ENCODE results near the gene CTSZ. TPM values are rescaled to one million over a fixed set of nuclear protein-coding genes. Genes with fewer than 3 reads are reported as not detected.
"Not testable (repeated sequence)": the region's sequence is repeated elsewhere in the genome, so short reads cannot be mapped to it uniquely, and the experiment has no call there.

Gene CTSZ
- total RNA-seq, 1 donor from 2014 or later = 73.7 TPM

GRCh38 chr20:59042796-59043631 lies 36.0 kb upstream of the CTSZ start:
- peak overlapping the region; percentile 83 for H3K4me3 ChIP-seq (ENCODE audit: low read depth, low read length)
- no peaks in the 10 kb centered on the region for H3K27me3 ChIP-seq (ENCODE audit: control insufficient read depth, insufficient read depth, low read length)
- FAIRE-seq (no peak), DNase-seq (ENCODE audit: low read depth) (peak; percentile 72)
- no peak for TF ChIP-seq CTCF (IDR thresholded peaks at IDR 0.05; ENCODE audit: insufficient read depth, low read length, severe bottlenecking)
- H3K36me3 ChIP-seq (ENCODE audit: control insufficient read depth, insufficient read depth, low read length) = no peaks in the 10 kb centered on the region

DNA sequence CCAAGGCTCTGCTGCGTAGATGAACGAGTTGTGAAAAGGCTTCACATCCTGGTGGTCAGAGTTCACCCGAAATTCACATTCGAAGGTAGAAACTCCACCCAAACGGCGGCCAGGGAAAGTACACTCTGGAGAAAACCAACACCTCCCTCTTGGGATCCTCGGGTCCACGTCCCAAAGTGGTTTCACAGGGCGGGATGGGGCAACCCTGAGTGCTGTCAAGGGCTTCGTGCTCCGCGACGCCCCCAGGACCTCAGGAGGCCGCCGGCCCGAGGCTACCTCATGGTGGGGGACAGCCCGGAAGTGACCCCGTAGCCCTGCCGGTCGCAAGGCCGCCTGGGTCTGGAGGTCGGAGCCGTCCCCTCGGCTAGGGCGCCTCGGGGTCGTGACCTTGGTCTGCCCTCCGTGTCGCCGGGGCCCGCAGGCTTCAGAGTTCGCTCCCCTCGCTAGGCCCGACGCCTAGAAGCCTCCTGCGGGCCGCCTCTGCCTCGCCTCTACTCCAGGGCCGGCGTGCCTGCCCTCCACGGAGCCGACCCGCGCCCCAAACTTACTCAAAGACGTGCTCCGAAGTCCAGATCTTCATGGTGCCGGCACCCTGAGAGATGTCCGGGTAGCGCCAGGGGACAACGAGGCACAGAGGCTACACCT lies 35.2 kb upstream of the CTSZ start, which contains the start of gene PRELID3B:
Gene PRELID3B (minus strand): TSS at position 636 of the 645 bp plus-strand sequence. CDS start 56 bp downstream, at position 580.
- Histone ChIP-seq H3K27me3 (ENCODE audit: control insufficient read depth, insufficient read depth, low read length) (no peaks in the 10 kb centered on the region), H3K4me3 (ENCODE audit: low read depth, low read length) (peak within 1 kb of the TSS; percentile 83), H3K36me3 (ENCODE audit: control insufficient read depth, insufficient read depth, low read length) (peaks cover 4% of the 10 kb centered on the region)
- FAIRE-seq (no peak), DNase-seq (ENCODE audit: low read depth) (no peak)
- TF ChIP-seq CTCF (IDR thresholded peaks at IDR 0.05; ENCODE audit: insufficient read depth, low read length, severe bottlenecking) = no peak

DNA sequence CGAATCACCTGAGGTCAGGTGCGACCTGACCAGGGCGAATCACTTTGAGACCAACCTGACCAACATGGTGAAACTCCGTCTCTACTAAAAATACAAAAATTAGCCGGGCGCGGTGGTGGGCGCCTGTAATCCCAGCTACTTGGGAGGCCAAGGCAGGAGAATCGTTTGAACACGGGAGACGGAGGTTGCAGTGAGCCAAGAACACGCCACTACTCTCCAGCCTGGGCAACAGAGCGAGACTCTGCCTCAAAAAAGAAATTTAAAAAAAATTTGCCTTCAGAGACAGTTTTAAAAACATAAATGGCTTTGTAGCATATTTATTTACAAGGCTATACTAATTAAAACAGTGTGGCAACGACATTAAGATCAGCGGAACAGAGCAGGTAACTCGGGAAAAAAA lies 34.4 kb upstream of the CTSZ start:
- not testable (repeated sequence) for FAIRE-seq; H3K27me3 ChIP-seq (ENCODE audit: control insufficient read depth, insufficient read depth, low read length); H3K36me3 ChIP-seq (ENCODE audit: control insufficient read depth, insufficient read depth, low read length); DNase-seq (ENCODE audit: low read depth)
- peak overlapping the region; percentile 83 for H3K4me3 ChIP-seq (ENCODE audit: low read depth, low read length)

- no peak for TF ChIP-seq CTCF (IDR thresholded peaks at IDR 0.05; ENCODE audit: insufficient read depth, low read length, severe bottlenecking)
- FAIRE-seq (no peak), DNase-seq (ENCODE audit: low read depth) (no peak)
- Histone ChIP-seq H3K4me3 (ENCODE audit: low read depth, low read length) (no peak overlapping the region), H3K36me3 (ENCODE audit: control insufficient read depth, insufficient read depth, low read length) (peaks cover 12% of the 10 kb centered on the region), H3K27me3 (ENCODE audit: control insufficient read depth, insufficient read depth, low read length) (no peaks in the 10 kb centered on the region)
Observed at GRCh38 chr20:59040667-59041066, 33.6 kb upstream of the CTSZ start.

DNA sequence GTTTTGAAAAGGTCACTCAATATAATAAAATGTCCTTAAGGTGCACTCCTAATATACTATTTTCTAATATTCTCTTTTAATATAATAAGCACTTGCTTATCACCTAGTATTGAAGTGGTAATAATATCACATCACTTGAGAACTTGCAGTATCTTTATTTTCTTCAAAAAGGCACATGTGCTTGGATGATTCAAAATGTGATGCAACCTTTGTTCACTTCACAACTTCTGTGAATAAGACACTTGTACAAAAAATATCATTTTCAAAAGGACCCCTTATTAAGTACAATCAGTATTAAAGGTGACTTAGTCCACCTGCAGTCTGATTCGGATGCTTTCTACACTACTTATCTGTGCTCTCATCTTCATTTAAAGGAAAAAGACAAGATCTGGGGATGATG lies 32.2 kb upstream of the CTSZ start:
- Histone ChIP-seq H3K27me3 (ENCODE audit: control insufficient read depth, insufficient read depth, low read length) (no peaks in the 10 kb centered on the region), H3K36me3 (ENCODE audit: control insufficient read depth, insufficient read depth, low read length) (peaks cover 15% of the 10 kb centered on the region), H3K4me3 (ENCODE audit: low read depth, low read length) (no peak overlapping the region)
- TF ChIP-seq CTCF (IDR thresholded peaks at IDR 0.05; ENCODE audit: insufficient read depth, low read length, severe bottlenecking) = no peak
- DNase-seq (ENCODE audit: low read depth) (no peak), FAIRE-seq (no peak)

DNA sequence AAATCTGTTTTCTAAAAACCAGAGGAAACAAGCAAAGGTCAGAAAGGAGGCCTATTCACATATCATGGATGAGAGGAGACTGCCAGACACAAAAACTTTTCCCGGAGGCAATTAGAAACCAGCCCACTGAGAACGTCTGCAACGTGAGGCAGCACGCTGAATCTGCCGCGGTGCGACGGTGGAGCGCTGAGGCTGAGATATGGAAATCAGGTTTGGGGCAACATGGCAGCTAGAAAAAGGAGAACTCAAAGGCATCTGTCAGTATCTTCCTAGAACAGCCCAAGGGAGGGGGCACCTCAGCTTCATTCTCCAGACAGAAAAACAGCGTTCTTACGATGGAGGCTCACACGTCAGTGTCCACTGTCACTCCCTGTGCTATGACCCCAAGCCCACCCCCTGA lies 30.3 kb upstream of the CTSZ start:
- DNase-seq (ENCODE audit: low read depth) (no peak), FAIRE-seq (no peak)
- TF ChIP-seq CTCF (IDR thresholded peaks at IDR 0.05; ENCODE audit: insufficient read depth, low read length, severe bottlenecking) = no peak
- peaks cover 15% of the 10 kb centered on the region for H3K36me3 ChIP-seq (ENCODE audit: control insufficient read depth, insufficient read depth, low read length)
- no peak overlapping the region for H3K4me3 ChIP-seq (ENCODE audit: low read depth, low read length)
- no peaks in the 10 kb centered on the region for H3K27me3 ChIP-seq (ENCODE audit: control insufficient read depth, insufficient read depth, low read length)

All from bronchial epithelial cell (primary cell).